Lower leg skin (tissue), 3 donors: Measurements from ENCODE around the gene MGAT3.

ENCODE experiments used
- CTCF ChIP-seq, 3 donors: fragments of 450-650 bp; IDR thresholded peaks; one replicate each; pipeline ENCODE4 v1.5.1; 2016; ENCODE audit warnings: antibody characterized with exemption in 3 of 3, mild to moderate bottlenecking in 3 of 3, moderate library complexity in 2 of 3
- POLR2A ChIP-seq, 2 donors: fragments of 450-650 bp; IDR thresholded peaks; one replicate each; pipeline ENCODE4 v1.6.1; 2016 to 2017; ENCODE audit warnings: antibody characterized with exemption in 2 of 2, mild to moderate bottlenecking in 1 of 2, moderate library complexity in 1 of 2

DNA sequence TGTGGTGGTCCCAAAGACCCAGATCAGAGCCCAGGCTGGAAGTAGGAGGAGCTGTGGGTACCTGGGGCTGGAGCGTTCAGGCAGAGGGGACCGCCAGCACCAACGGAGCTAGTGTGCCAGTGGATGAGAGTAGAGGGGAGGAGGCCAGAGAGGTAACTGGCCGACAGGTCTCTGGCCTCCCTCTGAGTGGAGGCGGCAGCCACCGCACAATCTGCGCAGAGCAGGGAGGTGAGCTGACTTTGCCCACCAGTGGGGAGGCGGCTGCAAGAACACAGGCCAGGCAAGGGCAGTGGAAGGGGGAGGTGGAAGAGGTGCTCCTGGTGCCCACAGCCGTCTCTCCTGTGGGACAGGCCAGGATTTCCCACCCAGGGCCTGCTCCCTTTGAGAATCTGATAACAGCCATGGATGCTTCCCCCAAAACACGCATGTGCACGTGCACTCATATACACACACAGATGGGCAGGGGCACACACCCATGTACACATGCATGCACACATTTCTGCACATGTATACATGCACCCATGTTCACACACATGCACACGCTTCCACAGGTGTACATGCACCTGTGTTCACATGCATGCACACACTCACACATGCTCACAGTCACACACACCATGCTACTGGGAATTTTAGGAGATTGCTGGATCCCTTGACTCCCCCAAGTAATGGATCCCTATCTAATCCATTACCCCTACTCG is 6.4 kb upstream of the MGAT3 start:
- no peak for TF ChIP-seq CTCF (IDR thresholded peaks at IDR 0.05)
- no peak for TF ChIP-seq POLR2A (IDR thresholded peaks at IDR 0.05)
